Hematopoietic multipotent progenitor cell (in vitro differentiated cells): ENCODE results near the gene PTPRG. TPM values are rescaled to one million over a fixed set of nuclear protein-coding genes. Genes with fewer than 3 reads are reported as not detected.
A peak's percentile ranks its signal among the peaks of the same experiment; 100 is the strongest.

Experiments used
- DNase-seq, 3 donors: peaks; one replicate each; pipeline ENCODE4 v3.0.0-alpha.2; 2011 to 2015; ENCODE audit warnings: low read depth in 2 of 3, low spot score in 2 of 3
- total RNA-seq: library from RNA; depleted of rRNA; stranded (reverse); fragments of >200 nt; gene quantifications from one replicate; pipeline ENCODE4 v1.2.3, GENCODE V29; 2012

Gene PTPRG
- total RNA-seq, 1 donor, result under 0.01 TPM

DNA sequence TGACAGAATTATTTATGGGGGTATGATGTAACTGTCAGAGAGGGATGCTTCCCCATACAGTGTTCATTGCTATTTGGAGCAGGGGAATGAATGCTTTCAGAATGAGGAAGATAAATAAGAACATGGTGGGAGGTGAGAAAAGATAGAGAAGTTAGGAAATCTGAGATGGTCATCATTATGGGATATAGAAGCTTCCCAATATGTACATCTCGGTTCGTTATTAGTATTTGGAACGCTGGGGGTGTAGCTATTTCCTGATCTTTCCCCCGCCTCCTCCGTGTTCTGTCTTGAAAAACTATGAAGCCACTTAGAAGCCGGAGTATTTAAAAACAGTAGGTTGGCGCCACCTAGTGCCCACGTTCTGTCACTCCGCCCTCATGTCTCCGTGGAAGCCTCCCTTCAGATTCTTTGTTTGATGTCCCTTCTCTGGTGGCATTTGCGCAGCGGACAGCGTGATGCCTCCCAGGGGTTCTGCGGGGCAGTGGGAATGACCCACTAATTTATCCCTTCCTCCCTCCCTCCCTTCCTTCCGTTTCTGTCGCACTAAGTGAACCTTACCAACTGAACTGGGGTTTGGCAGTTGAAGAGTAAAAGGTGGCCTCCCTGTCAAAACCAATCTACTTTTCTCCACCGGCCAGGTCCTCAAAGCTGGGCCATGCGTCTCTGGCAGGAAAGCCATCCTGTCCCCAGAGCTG is 627.5 kb downstream of the PTPRG start:
- peak; percentile 34 to 74 (median 66) for DNase-seq

DNA sequence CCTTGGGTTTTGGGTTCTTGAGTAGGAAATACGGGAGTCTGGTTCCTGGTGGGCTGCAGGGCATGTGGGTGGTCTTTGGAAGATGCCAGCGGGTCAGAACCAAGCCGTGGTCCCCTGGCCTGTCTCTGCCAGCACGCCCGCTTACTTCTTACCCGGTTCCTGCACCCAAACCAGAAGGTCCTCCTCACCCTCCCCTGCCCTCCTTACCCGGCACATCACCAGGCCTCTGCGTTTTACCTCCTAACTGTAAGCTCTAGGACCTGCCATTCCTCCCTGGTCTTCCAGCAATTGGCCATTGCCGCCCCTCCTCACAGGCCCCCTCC is 628.0 kb downstream of the PTPRG start:
- DNase-seq, result no peak

DNA sequence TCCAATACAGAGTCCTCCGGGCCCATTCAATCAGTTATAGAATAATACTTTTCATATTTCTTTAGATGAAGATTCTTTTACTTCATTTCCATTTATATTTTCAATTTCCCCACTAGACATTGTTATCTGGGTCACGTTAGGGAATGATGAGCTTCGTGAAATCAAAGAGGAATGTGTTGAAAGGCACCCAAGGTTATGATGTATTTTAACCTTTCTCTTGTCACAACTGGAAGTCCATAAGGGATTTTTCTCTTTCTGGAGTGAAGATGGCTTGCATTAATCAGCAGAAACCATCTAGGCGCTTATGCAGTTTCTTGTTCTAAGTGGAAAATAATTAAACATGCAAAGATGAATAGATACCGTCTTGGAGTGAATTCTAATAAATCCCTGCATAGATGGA is 631.5 kb downstream of the PTPRG start:
- no peak for DNase-seq

DNA sequence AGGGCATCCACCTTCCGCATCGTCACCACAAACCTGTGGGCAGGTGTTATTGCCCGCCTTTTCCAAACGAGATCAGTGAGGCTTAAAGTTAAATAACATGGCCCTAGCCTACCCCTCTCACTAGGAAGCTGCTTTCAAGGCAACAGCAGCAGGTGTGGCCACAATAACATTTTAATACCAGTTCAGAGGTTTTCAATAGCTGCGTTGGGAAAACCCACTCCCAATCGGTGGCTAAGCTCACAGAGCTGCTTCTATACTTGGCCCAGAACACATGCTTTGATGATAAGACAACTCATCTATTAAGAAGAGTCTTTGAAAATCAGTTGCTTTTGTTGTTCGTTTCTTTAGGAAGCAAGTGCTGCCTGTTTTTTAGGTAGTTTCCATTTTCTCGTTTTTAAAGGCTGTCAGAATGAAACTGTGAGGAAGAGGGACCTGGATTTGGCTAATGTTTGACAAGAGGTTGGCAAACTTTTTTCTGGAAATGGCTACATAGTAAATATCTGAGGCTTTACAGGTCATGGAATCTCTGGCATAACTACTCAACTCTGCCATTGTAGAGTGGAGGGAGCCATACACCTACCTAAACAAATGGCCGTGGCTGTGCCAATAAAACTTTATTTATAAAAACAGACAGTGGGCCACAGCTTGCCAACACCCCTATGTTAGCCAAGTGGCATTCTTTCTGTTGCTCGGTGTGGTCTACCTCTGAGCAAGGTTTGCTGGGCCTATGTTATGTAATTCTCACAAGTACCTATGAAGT is 632.4 kb downstream of the PTPRG start:
- DNase-seq, result no peak

DNA sequence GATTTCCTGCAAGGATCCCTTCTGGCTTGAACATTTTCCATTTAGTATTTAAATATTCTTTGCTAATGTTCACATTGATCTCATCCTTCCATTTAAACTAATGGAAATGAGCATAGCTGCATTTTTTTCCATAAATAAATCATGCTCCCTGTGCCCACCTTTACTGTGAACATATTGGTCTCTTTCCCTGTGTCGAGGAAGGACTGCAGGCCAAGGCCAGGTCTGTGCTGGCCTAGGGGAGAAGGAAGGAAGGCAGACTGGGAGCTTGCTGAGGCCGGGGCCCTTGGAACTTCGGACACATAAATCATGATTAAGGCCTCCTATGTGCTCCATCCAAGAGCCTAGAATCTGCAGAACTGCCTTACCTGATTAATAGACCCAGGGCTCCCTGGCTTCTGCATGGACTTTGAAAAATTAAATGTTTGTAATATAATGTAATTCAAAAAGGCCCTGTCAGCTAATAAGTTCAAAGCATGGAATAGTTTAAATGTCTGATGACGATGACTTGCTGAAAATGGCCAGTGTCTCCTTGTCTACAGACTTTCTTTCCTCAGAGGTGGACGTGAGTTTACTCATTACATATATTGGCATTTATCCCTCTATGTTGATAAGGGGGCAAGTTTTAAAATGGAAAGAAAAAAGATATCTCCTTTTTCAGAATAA is 636.1 kb downstream of the PTPRG start:
- DNase-seq, result no peak

DNA sequence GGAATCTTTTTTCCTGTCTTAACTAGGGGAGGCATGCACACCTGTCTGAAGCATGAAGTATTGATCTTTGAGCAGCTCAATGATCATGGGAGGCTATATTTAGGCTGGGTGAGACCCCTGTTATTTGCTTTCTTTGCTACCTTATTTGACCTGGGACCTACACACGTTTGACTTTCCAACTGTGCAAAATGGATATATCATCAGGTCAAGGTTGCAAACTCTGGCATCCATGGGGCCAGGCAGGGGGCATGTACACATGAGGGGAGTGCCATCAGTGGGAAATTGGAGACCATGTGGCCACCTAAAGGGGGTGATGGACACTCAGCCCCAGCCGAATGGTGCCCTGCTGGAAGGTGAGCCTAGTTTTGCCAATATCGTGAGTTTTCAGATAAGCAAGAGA is 637.8 kb downstream of the PTPRG start:
- no peak for DNase-seq

DNA sequence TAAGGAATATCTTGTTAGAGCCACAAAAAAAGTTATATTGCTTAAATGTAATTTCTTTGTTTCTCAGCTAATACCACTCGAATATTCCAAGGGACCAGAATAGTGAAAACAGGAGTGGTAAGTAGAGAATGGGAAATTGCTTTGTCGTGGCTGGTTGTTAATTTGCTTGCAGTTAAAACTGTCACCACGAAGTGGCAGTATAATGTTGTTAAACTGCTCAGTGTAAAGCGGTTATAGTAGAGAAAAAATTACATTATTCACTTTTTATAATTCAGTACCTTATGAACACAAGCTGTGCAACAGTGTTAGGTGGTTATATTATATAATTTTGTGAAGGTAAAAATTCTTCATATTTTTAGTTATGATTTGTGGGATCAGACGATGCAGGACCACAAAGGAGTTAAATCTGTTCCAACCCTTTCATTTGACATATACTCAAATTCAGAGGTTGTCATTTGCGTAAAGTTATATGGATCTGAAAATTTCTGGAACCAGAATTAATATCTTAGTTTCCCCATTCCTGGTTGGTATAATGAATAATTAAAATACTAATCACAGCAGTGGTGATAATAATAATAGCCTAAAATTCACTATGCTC is 640.2 kb downstream of the PTPRG start:
- peak in 2 of 3 donors; percentile 10 to 53 for DNase-seq

DNA sequence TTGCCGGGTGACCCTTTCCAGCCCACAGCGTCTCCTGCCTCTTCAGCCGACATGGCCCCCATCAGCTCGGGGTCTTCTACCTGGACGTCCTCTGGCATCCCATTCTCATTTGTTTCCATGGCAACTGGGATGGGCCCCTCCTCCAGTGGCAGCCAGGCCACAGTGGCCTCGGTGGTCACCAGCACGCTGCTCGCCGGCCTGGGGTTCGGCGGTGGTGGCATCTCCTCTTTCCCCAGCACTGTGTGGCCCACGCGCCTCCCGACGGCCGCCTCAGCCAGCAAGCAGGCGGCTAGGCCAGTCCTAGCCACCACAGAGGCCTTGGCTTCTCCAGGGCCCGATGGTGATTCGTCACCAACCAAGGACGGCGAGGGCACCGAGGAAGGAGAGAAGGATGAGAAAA is 641.8 kb downstream of the PTPRG start:
- DNase-seq, result no peak

DNA sequence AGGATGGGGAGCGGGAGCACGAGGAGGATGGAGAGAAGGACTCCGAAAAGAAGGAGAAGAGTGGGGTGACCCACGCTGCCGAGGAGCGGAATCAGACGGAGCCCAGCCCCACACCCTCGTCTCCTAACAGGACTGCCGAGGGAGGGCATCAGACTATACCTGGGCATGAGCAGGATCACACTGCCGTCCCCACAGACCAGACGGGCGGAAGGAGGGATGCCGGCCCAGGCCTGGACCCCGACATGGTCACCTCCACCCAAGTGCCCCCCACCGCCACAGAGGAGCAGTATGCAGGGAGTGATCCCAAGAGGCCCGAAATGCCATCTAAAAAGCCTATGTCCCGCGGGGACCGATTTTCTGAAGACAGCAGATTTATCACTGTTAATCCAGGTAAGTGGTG is 642.2 kb downstream of the PTPRG start:
- no peak for DNase-seq

DNA sequence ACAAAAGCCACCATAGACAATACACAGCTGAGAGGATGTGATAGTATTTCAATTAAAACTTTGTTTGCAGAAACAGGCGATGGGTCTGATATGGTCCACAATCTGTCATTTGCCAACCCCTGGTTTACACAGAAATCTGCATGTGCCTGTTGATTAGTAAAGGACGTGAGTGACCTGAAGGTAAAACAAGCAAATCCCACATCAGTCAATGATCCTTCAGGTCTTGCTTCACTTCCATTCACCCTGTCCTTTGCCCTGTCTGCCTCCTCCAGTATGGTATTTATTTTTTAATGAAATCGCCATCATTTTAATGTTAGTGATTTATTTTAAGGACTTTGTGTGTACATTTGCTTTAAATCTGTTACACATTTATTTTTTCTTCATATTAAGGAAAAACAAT is 645.8 kb downstream of the PTPRG start:
- no peak for DNase-seq

DNA sequence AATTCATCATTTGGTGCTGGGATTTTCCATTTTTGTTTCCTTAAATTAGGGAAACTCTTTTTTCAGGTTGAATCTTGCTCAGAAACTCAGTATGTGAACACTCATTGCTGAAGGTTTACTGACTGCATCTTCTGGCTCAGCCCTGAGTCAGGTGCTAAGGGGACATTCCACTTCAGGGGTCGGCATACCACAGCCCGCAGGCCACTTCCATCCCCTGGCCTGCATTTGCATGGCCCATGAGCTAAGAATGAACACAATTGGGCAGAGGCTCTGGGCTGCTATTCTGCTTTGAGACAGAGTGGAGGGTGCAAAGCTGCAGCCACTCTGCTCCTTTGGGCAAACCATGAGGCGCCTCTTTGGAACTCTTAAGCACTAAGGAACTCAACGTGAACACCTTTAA is 647.0 kb downstream of the PTPRG start:
- DNase-seq, result no peak

DNA sequence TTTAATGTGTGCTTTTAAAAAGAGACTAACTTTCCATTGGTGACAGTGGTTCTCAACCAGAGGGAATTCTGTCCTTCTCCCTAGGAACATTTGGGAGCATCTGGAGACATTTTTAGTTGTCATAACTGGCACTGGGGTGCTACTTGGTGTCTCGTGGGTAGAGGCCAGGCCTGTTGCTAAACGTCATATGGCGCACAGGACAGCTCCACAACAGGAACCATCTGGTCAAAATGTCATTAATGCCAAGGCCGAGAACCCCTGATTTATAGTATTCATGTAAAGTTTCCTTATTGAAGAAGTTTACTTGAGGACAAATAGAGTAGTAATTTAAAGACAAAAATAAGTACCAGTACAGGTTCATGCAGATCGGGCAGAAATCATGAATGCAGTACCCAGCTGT is 647.7 kb downstream of the PTPRG start:
- DNase-seq, result peak in 2 of 3 donors; percentile 39 to 84

DNA sequence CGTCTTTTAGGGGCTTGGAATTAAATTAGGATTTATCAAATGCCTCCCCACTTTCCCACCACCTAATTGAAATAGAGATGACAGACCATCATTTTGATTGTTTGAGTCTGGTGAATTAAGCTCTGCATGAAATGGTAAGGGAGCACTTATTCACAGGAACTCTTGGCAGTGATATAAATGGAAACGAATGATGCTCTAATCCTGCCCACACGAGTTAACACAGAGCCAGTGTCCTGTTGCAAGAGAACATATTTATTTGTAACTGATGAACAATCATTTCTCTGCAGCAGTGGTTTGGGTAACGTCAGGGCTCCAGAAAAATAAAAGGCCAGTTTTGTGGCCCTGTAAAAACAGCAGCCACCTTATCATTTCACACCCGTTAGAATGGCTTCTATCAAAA is 648.6 kb downstream of the PTPRG start:
- DNase-seq, result no peak

DNA sequence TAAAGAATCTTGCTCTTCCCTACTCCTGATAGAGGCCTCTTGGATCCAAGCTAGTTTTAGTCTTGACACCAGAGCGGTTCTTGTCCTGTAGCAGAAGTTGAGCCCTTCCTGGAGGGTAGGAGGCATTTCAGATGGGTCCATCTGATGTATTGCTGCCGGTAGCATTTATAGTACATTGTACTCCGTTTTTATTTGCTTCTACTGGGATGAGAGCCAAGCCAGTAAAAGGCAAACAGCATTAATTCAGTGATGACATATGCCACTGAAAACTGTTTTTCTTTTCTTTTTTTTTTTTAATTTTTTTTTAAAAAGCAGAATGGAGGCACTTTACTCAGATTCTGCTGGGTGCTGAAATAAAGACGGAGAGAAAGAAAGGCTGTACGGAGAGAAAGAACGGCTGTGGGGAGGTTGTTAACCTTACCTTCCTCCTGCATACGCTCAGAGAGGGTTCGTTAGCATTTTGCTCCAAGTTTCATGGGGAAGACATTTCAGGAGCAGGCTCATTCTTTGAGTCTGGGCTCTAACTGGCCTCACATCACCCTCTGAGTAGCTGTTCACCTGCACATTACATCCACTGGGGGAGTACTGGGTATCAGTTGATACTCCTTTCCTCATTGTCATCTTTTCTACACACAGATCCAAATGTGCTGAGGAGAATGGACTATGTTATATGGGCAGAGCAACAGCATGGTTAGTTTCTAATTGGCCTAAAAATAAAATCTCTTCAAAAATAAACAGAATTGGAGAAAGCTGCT is 650.5 kb downstream of the PTPRG start:
- no peak for DNase-seq

DNA sequence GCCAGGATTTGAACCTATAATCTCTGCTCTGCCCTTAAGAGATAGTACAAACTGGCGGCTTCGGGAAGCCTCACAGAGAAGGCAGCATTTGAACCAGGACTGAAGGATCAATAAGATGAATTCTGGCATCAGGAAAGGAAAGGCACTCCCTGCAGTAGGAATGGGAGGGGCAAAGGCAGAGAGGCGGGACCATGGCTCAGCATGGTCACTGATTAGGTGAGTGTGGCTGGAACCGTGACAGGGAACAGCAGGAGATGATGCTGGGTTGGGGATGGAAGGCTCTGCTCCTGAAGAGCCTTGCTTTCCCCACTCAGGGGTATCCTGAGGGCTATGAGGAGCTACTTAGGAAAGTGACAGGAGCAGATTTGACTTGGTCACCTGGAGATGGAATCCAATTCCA is 653.5 kb downstream of the PTPRG start:
- DNase-seq, result no peak

DNA sequence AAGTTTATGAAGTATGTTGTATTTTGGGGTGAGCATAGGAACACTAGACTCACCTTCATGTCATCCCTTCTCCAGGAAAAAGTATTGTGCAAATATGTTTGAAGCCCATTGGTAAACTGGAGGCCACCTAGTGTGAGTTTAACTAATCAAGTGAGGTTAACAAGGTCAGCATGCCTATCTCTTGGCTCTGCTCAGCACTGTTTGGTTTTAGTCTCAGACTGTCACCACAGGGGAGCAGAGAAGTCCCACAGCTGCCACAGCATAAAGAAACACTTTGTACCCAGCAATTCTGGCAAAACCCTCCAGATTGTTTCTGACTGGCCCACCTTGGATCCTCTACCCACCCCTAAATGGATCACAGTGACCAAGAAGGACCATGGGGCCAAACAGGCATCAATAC is 659.2 kb downstream of the PTPRG start:
- no peak for DNase-seq

DNA sequence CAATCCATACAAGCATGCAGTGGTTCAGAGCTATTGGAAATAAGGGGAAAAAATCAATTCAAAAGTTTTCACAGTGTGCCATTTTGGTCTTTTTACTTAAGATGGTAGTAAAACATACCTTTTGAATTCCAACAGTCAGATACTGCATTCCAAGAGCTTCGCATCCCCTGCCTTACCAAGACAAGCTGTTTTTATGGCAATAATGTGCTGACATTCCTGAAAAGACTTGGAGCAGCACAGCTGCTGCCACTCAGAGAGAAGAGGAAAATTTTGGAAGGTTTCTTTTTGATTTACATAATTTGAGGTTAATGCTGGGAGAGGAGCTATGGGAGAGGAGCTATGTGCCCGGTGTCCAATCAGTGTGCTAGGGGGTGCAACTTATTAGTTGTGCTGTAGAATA is 663.7 kb downstream of the PTPRG start:
- no peak for DNase-seq

DNA sequence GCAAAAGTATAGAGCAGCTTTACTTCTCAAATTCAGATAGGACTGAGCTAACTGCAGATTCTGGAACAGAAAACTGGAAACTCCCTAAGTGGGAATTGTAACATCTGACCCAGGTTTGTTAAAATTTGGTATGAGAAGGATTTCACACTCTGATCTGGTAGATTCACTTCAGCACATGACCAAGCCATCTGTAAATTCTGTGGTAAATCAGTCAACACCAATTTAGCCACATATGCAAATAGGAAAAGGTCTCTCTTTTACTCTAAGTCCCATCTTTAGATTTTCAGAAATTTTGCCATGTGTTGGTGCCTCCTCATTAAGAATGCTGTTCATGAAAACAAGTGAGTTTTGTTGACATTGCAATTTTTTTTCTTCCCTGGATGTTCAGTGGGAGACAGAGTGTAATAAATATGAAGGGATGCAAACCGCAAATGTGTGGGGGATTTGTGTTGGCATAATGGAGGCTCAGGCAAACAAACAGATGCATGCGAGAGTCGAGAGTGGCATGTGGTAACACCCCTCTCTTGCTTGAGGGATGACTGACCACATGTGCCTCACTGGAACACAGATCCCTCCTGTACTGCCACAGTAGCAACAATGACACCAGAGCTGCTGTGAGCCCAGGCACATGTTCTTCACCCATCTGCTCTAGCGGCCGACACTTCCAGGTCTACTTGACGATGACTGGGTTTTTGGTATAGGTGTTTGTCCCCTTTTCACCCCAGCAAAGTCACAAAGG is 665.4 kb downstream of the PTPRG start:
- DNase-seq, result no peak

DNA sequence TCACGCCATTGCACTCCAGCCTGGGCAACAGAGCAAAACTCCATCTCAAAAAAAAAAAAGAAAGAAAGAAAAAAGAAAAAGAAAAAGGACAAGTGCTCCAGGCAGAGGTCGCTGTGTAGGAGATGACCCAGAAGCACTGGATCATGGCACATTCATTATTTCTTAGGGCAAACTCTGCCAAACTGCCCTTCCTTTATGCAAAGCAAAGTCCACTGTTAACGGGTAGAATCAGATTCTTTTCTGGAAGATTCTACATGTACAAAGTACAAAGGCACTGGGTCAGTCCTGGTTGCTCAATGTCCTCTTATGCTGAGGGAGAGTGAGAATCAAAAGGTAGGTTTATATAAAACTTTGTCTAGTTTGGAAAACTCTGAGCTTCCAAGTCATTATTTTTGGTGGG is 667.1 kb downstream of the PTPRG start:
- no peak for DNase-seq

DNA sequence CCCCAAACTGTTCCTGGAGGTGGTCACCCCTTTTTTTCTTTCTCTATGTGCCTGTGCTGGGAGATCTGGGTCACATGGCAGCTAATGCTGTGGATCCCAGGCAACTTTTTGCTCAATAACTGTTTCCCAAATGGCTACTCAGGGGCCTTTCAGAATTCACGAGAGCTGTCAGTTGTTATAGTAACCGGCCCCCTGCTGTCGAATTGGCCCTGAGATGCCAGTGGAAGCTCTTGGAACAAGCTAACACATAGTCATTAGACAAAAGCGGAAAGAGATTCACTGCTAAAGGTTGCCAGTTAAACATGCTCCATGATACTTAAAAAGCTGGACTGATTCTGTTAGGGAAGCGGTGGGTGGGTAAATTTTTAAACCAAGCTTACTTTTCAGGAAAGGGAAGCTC is 667.8 kb downstream of the PTPRG start:
- no peak for DNase-seq
